ENCODE measurements around the gene IQGAP2.

Gene IQGAP2

GRCh38 chr5:76692274-76692540 is 289.1 kb downstream of the IQGAP2 start:
- Mint-ChIP-seq H3K4me1 (ENCODE audit: low read depth) (peaks cover 28% of the 10 kb centered on the region), H3K27me3 (no peaks in the 10 kb centered on the region)

GRCh38 chr5:76692651-76693050 is 289.6 kb downstream of the IQGAP2 start:
- H3K36me3 Mint-ChIP-seq (ENCODE audit: low read depth), result peaks cover 68% of the 10 kb centered on the region
- H3K4me1 Mint-ChIP-seq (ENCODE audit: low read depth), result peaks cover 28% of the 10 kb centered on the region
- peak overlapping the region; percentile 89 for H3K27ac Mint-ChIP-seq
- H3K9me3 Mint-ChIP-seq, result no peaks in the 10 kb centered on the region
- H3K27me3 Mint-ChIP-seq, result no peaks in the 10 kb centered on the region
- no peak overlapping the region for H3K4me3 Mint-ChIP-seq
- no peak for DNase-seq

More at GRCh38 chr5:76692274-76692540, 289.1 kb downstream of the IQGAP2 start:
- no peak for DNase-seq
- Mint-ChIP-seq H3K9me3 (no peaks in the 10 kb centered on the region), H3K27ac (peak overlapping the region; percentile 89), H3K4me3 (no peak overlapping the region), H3K36me3 (ENCODE audit: low read depth) (peaks cover 70% of the 10 kb centered on the region)

GRCh38 chr5:76693141-76693540 is 290.1 kb downstream of the IQGAP2 start:
- DNase-seq, result no peak
- H3K4me1 Mint-ChIP-seq (ENCODE audit: low read depth), result peaks cover 28% of the 10 kb centered on the region
- no peaks in the 10 kb centered on the region for H3K27me3 Mint-ChIP-seq
- peaks cover 69% of the 10 kb centered on the region for H3K36me3 Mint-ChIP-seq (ENCODE audit: low read depth)
- no peaks in the 10 kb centered on the region for H3K9me3 Mint-ChIP-seq
- no peak overlapping the region for H3K4me3 Mint-ChIP-seq
- H3K27ac Mint-ChIP-seq, result peak overlapping the region; percentile 89

- Mint-ChIP-seq H3K9me3 (no peaks in the 10 kb centered on the region), H3K27me3 (no peaks in the 10 kb centered on the region), H3K4me3 (no peak overlapping the region), H3K27ac (no peak overlapping the region), H3K36me3 (ENCODE audit: low read depth) (peaks cover 70% of the 10 kb centered on the region), H3K4me1 (ENCODE audit: low read depth) (peaks cover 28% of the 10 kb centered on the region)
- no peak for DNase-seq
Observed at GRCh38 chr5:76694317-76694716, 291.2 kb downstream of the IQGAP2 start.

GRCh38 chr5:76695346-76695745 is 292.3 kb downstream of the IQGAP2 start:
- Mint-ChIP-seq H3K27me3 (no peaks in the 10 kb centered on the region), H3K36me3 (ENCODE audit: low read depth) (peaks cover 64% of the 10 kb centered on the region), H3K4me1 (ENCODE audit: low read depth) (peaks cover 24% of the 10 kb centered on the region), H3K9me3 (no peaks in the 10 kb centered on the region), H3K4me3 (no peak overlapping the region), H3K27ac (no peak overlapping the region)
- DNase-seq, result no peak

- DNase-seq, result no peak
- H3K27ac Mint-ChIP-seq, result no peak overlapping the region
- H3K4me1 Mint-ChIP-seq (ENCODE audit: low read depth), result peaks cover 17% of the 10 kb centered on the region
- H3K9me3 Mint-ChIP-seq, result no peaks in the 10 kb centered on the region
- no peaks in the 10 kb centered on the region for H3K27me3 Mint-ChIP-seq
- peaks cover 67% of the 10 kb centered on the region for H3K36me3 Mint-ChIP-seq (ENCODE audit: low read depth)
- H3K4me3 Mint-ChIP-seq, result no peak overlapping the region
Observed at GRCh38 chr5:76696251-76696650, 293.2 kb downstream of the IQGAP2 start.

GRCh38 chr5:76697670-76698069 is 294.6 kb downstream of the IQGAP2 start:
- H3K36me3 Mint-ChIP-seq (ENCODE audit: low read depth), result peaks cover 73% of the 10 kb centered on the region

GRCh38 chr5:76700571-76700970 is 297.5 kb downstream of the IQGAP2 start:
- Mint-ChIP-seq H3K36me3 (ENCODE audit: low read depth) (peaks cover 64% of the 10 kb centered on the region), H3K4me1 (ENCODE audit: low read depth) (no peaks in the 10 kb centered on the region), H3K27me3 (no peaks in the 10 kb centered on the region), H3K4me3 (no peak overlapping the region), H3K9me3 (no peaks in the 10 kb centered on the region), H3K27ac (no peak overlapping the region)
- DNase-seq, result no peak

More at GRCh38 chr5:76697670-76698069, 294.6 kb downstream of the IQGAP2 start:
- no peak for DNase-seq
- no peaks in the 10 kb centered on the region for H3K9me3 Mint-ChIP-seq
- H3K4me3 Mint-ChIP-seq, result no peak overlapping the region
- no peaks in the 10 kb centered on the region for H3K27me3 Mint-ChIP-seq
- H3K27ac Mint-ChIP-seq, result no peak overlapping the region
- H3K4me1 Mint-ChIP-seq (ENCODE audit: low read depth), result peaks cover 3% of the 10 kb centered on the region

- no peak for DNase-seq
- peaks cover 59% of the 10 kb centered on the region for H3K36me3 Mint-ChIP-seq (ENCODE audit: low read depth)
Observed at GRCh38 chr5:76701298-76701697, 298.2 kb downstream of the IQGAP2 start.

GRCh38 chr5:76703707-76704106 is 300.6 kb downstream of the IQGAP2 start:
- Mint-ChIP-seq H3K9me3 (no peaks in the 10 kb centered on the region), H3K27ac (no peak overlapping the region), H3K27me3 (no peaks in the 10 kb centered on the region), H3K4me3 (no peak overlapping the region), H3K4me1 (ENCODE audit: low read depth) (no peaks in the 10 kb centered on the region), H3K36me3 (ENCODE audit: low read depth) (peaks cover 63% of the 10 kb centered on the region)
- DNase-seq, result no peak

More at GRCh38 chr5:76701298-76701697, 298.2 kb downstream of the IQGAP2 start:
- Mint-ChIP-seq H3K27ac (no peak overlapping the region), H3K9me3 (no peaks in the 10 kb centered on the region), H3K27me3 (no peaks in the 10 kb centered on the region), H3K4me3 (no peak overlapping the region), H3K4me1 (ENCODE audit: low read depth) (no peaks in the 10 kb centered on the region)

GRCh38 chr5:76704131-76704663 is 301.1 kb downstream of the IQGAP2 start:
- no peaks in the 10 kb centered on the region for H3K27me3 Mint-ChIP-seq
- H3K36me3 Mint-ChIP-seq (ENCODE audit: low read depth), result peaks cover 59% of the 10 kb centered on the region
- no peak overlapping the region for H3K27ac Mint-ChIP-seq
- no peaks in the 10 kb centered on the region for H3K9me3 Mint-ChIP-seq
- H3K4me3 Mint-ChIP-seq, result no peak overlapping the region
- DNase-seq, result no peak
- no peaks in the 10 kb centered on the region for H3K4me1 Mint-ChIP-seq (ENCODE audit: low read depth)

GRCh38 chr5:76705574-76705973 is 302.5 kb downstream of the IQGAP2 start:
- Mint-ChIP-seq H3K27me3 (no peaks in the 10 kb centered on the region), H3K4me1 (ENCODE audit: low read depth) (peaks cover 6% of the 10 kb centered on the region), H3K4me3 (no peak overlapping the region), H3K9me3 (no peaks in the 10 kb centered on the region), H3K36me3 (ENCODE audit: low read depth) (peaks cover 51% of the 10 kb centered on the region), H3K27ac (no peak overlapping the region)
- no peak for DNase-seq

- Mint-ChIP-seq H3K9me3 (no peaks in the 10 kb centered on the region), H3K27me3 (peaks cover 18% of the 10 kb centered on the region), H3K4me1 (ENCODE audit: low read depth) (peaks cover 25% of the 10 kb centered on the region), H3K4me3 (no peak overlapping the region), H3K36me3 (ENCODE audit: low read depth) (peaks cover 21% of the 10 kb centered on the region), H3K27ac (no peak overlapping the region)
- DNase-seq, result no peak
Observed at GRCh38 chr5:76709762-76710161, 306.7 kb downstream of the IQGAP2 start.

GRCh38 chr5:76710991-76711390 is 307.9 kb downstream of the IQGAP2 start:
- H3K4me1 Mint-ChIP-seq (ENCODE audit: low read depth), result peaks cover 34% of the 10 kb centered on the region
- peak overlapping the region; percentile 18 for H3K4me3 Mint-ChIP-seq
- H3K36me3 Mint-ChIP-seq (ENCODE audit: low read depth), result peaks cover 14% of the 10 kb centered on the region

GRCh38 chr5:76714751-76715485 is 311.8 kb downstream of the IQGAP2 start:
- H3K9me3 Mint-ChIP-seq, result no peaks in the 10 kb centered on the region
- peaks cover 47% of the 10 kb centered on the region for H3K4me1 Mint-ChIP-seq (ENCODE audit: low read depth)
- no peaks in the 10 kb centered on the region for H3K36me3 Mint-ChIP-seq (ENCODE audit: low read depth)
- peak overlapping the region; percentile 80 for H3K27ac Mint-ChIP-seq
- DNase-seq, result peak; percentile 54
- H3K4me3 Mint-ChIP-seq, result peak overlapping the region; percentile 82
- H3K27me3 Mint-ChIP-seq, result peaks cover 54% of the 10 kb centered on the region

More at GRCh38 chr5:76710991-76711390, 307.9 kb downstream of the IQGAP2 start:
- peak overlapping the region; percentile 83 for H3K27ac Mint-ChIP-seq
- H3K9me3 Mint-ChIP-seq, result no peaks in the 10 kb centered on the region
- peaks cover 28% of the 10 kb centered on the region for H3K27me3 Mint-ChIP-seq
- no peak for DNase-seq

GRCh38 chr5:76715486-76715735 is 312.3 kb downstream of the IQGAP2 start:
- Mint-ChIP-seq H3K27me3 (peaks cover 54% of the 10 kb centered on the region), H3K4me1 (ENCODE audit: low read depth) (peaks cover 46% of the 10 kb centered on the region), H3K9me3 (no peaks in the 10 kb centered on the region), H3K36me3 (ENCODE audit: low read depth) (no peaks in the 10 kb centered on the region), H3K27ac (peak overlapping the region; percentile 29), H3K4me3 (peak overlapping the region; percentile 82)
- no peak for DNase-seq

Data from activated T-cell treated with anti-CD3 and anti-CD28 coated beads, Interleukin-2, amount 50 U/mL, for 24 hours (primary cell).